Peyer's patch (tissue), 4 donors: ENCODE measurements around the gene PTAR1. TPM values are rescaled to one million over a fixed set of nuclear protein-coding genes. Genes with fewer than 3 reads are reported as not detected.

Experiments used
- DNase-seq, 3 donors: peaks; one replicate each; pipeline ENCODE4 v3.0.0-alpha.2; 2017 to 2019
- H3K27ac ChIP-seq, 4 donors: fragments of 200-600 bp; sonication (generic); one replicate each; pipeline ENCODE4 v1.5.1; 2016 to 2019
- H3K27me3 ChIP-seq, 2 donors: fragments of 200-600 bp; sonication (generic); one replicate each; pipeline ENCODE4 v1.5.1; 2019
- H3K36me3 ChIP-seq, 3 donors: fragments of 200-600 bp; sonication (generic); one replicate each; pipeline ENCODE4 v1.5.1; 2016 to 2019
- H3K4me1 ChIP-seq, 4 donors: fragments of 200-600 bp; sonication (generic); one replicate each; pipeline ENCODE4 v1.5.1; 2016 to 2019
- H3K4me3 ChIP-seq, 4 donors: fragments of 200-600 bp; sonication (generic); 1 replicate in 3 of 4; 2 replicates in 1 of 4; pipeline ENCODE4 v1.5.1; 2016 to 2019; ENCODE audit warnings: mild to moderate bottlenecking in 1 of 4
- H3K9me3 ChIP-seq, 4 donors: fragments of 200-600 bp; sonication (generic); one replicate each; pipeline ENCODE4 v1.5.1; 2016 to 2019; ENCODE audit warnings: mild to moderate bottlenecking in 1 of 4
- CTCF ChIP-seq, 6 experiments: fragments of 450-650 bp in 4 of 6; fragments of 200-600 bp in 2 of 6; sonication (generic) in 1 of 6; IDR thresholded peaks; one replicate each; pipeline ENCODE4 v1.5.1; 2017 to 2019; ENCODE audit warnings: antibody characterized with exemption in 6 of 6, mild to moderate bottlenecking in 3 of 6, moderate library complexity in 1 of 6
- POLR2A ChIP-seq, 2 donors: fragments of 450-650 bp; IDR thresholded peaks; one replicate each; pipeline ENCODE4 v1.5.1; 2017; ENCODE audit warnings: antibody characterized with exemption in 2 of 2, mild to moderate bottlenecking in 2 of 2, moderate library complexity in 2 of 2
- total RNA-seq, 4 donors: library from RNA; depleted of rRNA; stranded (reverse); fragments of >200 nt; gene quantifications; one replicate each; pipeline ENCODE4 v1.1.0, GENCODE V29; 2016

Gene PTAR1
- total RNA-seq, 4 donors from 2014 or later, result 43.8 to 115 (median 65.2) TPM

- TF ChIP-seq CTCF (IDR thresholded peaks at IDR 0.05), result no peak
- TF ChIP-seq POLR2A (IDR thresholded peaks at IDR 0.05), result no peak
- H3K4me1 ChIP-seq, result no peaks in the 10 kb centered on the region
- H3K9me3 ChIP-seq, result no peaks in the 10 kb centered on the region
- no peak overlapping the region for H3K4me3 ChIP-seq
- H3K27ac ChIP-seq, result peak overlapping the region in 1 of 4 donors; percentile 31
- DNase-seq, result no peak
- H3K36me3 ChIP-seq, result peaks cover 0 to 24% (median 0%) of the 10 kb centered on the region in 3 donors
- H3K27me3 ChIP-seq, result no peaks in the 10 kb centered on the region
Measured at GRCh38 chr9:69719983-69720382, 39.8 kb downstream of the PTAR1 start.

GRCh38 chr9:69719367-69719766 is 40.4 kb downstream of the PTAR1 start:
- peaks cover 0 to 20% (median 0%) of the 10 kb centered on the region in 3 donors for H3K36me3 ChIP-seq
- H3K4me3 ChIP-seq, result no peak overlapping the region
- no peaks in the 10 kb centered on the region for H3K4me1 ChIP-seq
- no peaks in the 10 kb centered on the region for H3K27me3 ChIP-seq
- DNase-seq, result no peak
- H3K9me3 ChIP-seq, result no peaks in the 10 kb centered on the region
- no peak for TF ChIP-seq CTCF (IDR thresholded peaks at IDR 0.05)
- TF ChIP-seq POLR2A (IDR thresholded peaks at IDR 0.05), result no peak
- peak overlapping the region in 1 of 4 donors; percentile 12 for H3K27ac ChIP-seq

GRCh38 chr9:69718218-69718617 is 41.6 kb downstream of the PTAR1 start:
- no peak overlapping the region for H3K27ac ChIP-seq
- no peaks in the 10 kb centered on the region for H3K27me3 ChIP-seq
- TF ChIP-seq CTCF (IDR thresholded peaks at IDR 0.05), result no peak
- TF ChIP-seq POLR2A (IDR thresholded peaks at IDR 0.05), result no peak
- H3K4me3 ChIP-seq, result no peak overlapping the region
- H3K4me1 ChIP-seq, result no peaks in the 10 kb centered on the region
- H3K9me3 ChIP-seq, result no peaks in the 10 kb centered on the region
- H3K36me3 ChIP-seq, result peaks cover 0 to 19% (median 0%) of the 10 kb centered on the region in 3 donors
- no peak for DNase-seq

- Histone ChIP-seq H3K36me3 (peaks cover 0 to 17% (median 0%) of the 10 kb centered on the region in 3 donors), H3K9me3 (no peaks in the 10 kb centered on the region), H3K27ac (no peak overlapping the region), H3K27me3 (no peaks in the 10 kb centered on the region), H3K4me1 (no peaks in the 10 kb centered on the region), H3K4me3 (no peak overlapping the region)
- TF ChIP-seq POLR2A (IDR thresholded peaks at IDR 0.05), result no peak
- DNase-seq, result no peak
Measured at GRCh38 chr9:69715825-69716224, 44.0 kb downstream of the PTAR1 start.

- no peak overlapping the region for H3K27ac ChIP-seq
- DNase-seq, result no peak
- H3K9me3 ChIP-seq, result no peaks in the 10 kb centered on the region
- H3K27me3 ChIP-seq, result no peaks in the 10 kb centered on the region
- peaks cover 0 to 17% (median 0%) of the 10 kb centered on the region in 3 donors for H3K36me3 ChIP-seq
- no peaks in the 10 kb centered on the region for H3K4me1 ChIP-seq
- H3K4me3 ChIP-seq, result no peak overlapping the region
- no peak for TF ChIP-seq CTCF (IDR thresholded peaks at IDR 0.05)
- TF ChIP-seq POLR2A (IDR thresholded peaks at IDR 0.05), result no peak
Measured at GRCh38 chr9:69715096-69715495, 44.7 kb downstream of the PTAR1 start.

GRCh38 chr9:69697475-69697874 is 62.3 kb downstream of the PTAR1 start:
- no peaks in the 10 kb centered on the region for H3K4me1 ChIP-seq
- no peak for DNase-seq
- peaks cover 0 to 11% (median 0%) of the 10 kb centered on the region in 4 donors for H3K9me3 ChIP-seq
- no peak overlapping the region for H3K4me3 ChIP-seq
- no peaks in the 10 kb centered on the region for H3K36me3 ChIP-seq
- TF ChIP-seq POLR2A (IDR thresholded peaks at IDR 0.05), result no peak
- no peak for TF ChIP-seq CTCF (IDR thresholded peaks at IDR 0.05)
- H3K27ac ChIP-seq, result no peak overlapping the region
- H3K27me3 ChIP-seq, result no peaks in the 10 kb centered on the region
